Glutamatergic neuron (in vitro differentiated cells): ENCODE measurements around the gene INPP5J. TPM values are rescaled to one million over a fixed set of nuclear protein-coding genes. Genes with fewer than 3 reads are reported as not detected.
"Not testable (repeated sequence)": the region's sequence is repeated elsewhere in the genome, so short reads cannot be mapped to it uniquely, and the experiment has no call there.

ENCODE experiments used
- DNase-seq: peaks from one replicate; pipeline ENCODE4 v3.0.0; 2022
- H3K27ac Mint-ChIP-seq: one replicate; pipeline ENCODE4 v1.8.0; 2020; ENCODE audit warnings: mild to moderate bottlenecking, mixed read lengths, inconsistent platforms; ENCODE audit not compliant: unreplicated experiment
- H3K27me3 Mint-ChIP-seq: one replicate; pipeline ENCODE4 v1.8.0; 2020; ENCODE audit warnings: mild to moderate bottlenecking, moderate library complexity, mixed read lengths, inconsistent platforms; ENCODE audit not compliant: unreplicated experiment
- H3K36me3 Mint-ChIP-seq: one replicate; pipeline ENCODE4 v1.8.0; 2020; ENCODE audit warnings: mild to moderate bottlenecking, mixed read lengths, inconsistent platforms; ENCODE audit not compliant: unreplicated experiment
- H3K4me1 Mint-ChIP-seq: one replicate; pipeline ENCODE4 v1.8.0; 2020; ENCODE audit warnings: mild to moderate bottlenecking, low read depth, mixed read lengths, inconsistent platforms; ENCODE audit not compliant: unreplicated experiment
- H3K4me3 Mint-ChIP-seq: one replicate; pipeline ENCODE4 v1.8.0; 2020; ENCODE audit warnings: mild to moderate bottlenecking, mixed read lengths, inconsistent platforms; ENCODE audit not compliant: unreplicated experiment
- H3K9me3 Mint-ChIP-seq: one replicate; pipeline ENCODE4 v1.8.0; 2020; ENCODE audit warnings: mild to moderate bottlenecking, moderate library complexity, mixed read lengths, inconsistent platforms; ENCODE audit not compliant: unreplicated experiment
- total RNA-seq: library from RNA; stranded (reverse); fragmentation: NEBNext Ultra II Directional; extraction: Animal tissue kit (Norgen Biotek cat#: 25700); gene quantifications from one replicate; pipeline ENCODE4 v1.2.1, GENCODE V29; 2021; ENCODE audit not compliant: unreplicated experiment
- TF ChIP-seq, protein P1 (sequence below): fragments of 200-600 bp; sonication (generic); IDR thresholded peaks from one replicate; pipeline ENCODE4 v1.5.0; 2021; ENCODE audit not compliant: partially characterized antibody, unreplicated experiment

The INPP5J gene
- total RNA-seq, 1 donor from 2014 or later, result 15.4 TPM

DNA sequence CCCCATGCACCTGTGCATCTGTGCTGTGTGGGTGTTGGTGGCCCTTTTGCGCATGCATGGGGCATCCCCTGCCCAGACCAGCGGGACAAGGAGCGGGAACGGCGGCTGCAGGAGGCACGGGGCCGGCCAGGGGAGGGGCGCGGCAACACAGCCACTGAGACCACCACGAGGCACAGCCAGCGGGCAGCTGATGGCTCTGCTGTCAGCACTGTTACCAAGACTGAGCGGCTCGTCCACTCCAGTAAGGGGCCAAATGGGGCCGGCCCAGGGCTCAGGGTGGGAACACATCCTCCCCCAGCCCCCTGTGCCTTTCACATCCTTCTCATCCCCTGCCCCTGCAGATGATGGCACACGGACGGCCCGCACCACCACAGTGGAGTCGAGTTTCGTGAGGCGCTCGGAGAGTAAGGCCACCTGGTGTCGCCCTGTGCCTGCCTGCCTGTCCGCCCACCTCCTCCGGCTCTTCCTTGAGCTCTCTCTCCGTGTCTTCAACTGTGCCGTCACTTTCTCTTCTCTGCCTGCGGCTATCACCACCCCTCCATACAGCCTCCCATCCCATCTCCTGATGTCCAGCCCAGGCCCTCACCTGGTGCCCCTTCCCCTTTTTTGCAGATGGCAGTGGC lies 26.0 kb upstream of the INPP5J start:
- Mint-ChIP-seq H3K36me3 (no peaks in the 10 kb centered on the region), H3K27me3 (peaks cover 6% of the 10 kb centered on the region), H3K4me3 (no peak overlapping the region)

DNA sequence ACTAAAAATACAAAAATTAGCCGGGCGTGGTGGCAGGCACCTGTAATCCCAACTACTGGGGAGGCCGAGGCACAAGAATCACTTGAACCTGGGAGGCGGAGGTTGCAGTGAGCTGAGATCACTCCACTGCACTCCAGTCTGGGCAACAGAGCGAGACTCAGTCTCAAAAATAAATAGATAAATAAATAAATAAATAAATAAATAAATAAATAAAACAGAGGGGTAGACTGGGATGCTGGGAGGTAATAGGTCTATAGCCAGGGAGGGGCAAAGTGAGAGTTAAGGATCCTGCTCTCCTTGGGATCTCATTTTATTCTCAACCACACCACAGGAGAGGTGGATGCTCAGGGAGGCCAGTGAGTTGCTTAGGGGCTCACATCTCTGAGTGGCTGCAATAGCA lies 25.2 kb upstream of the INPP5J start:
- DNase-seq, H3K27me3 Mint-ChIP-seq, H3K4me3 Mint-ChIP-seq, H3K4me1 Mint-ChIP-seq, H3K9me3 Mint-ChIP-seq, H3K36me3 Mint-ChIP-seq, H3K27ac Mint-ChIP-seq: not testable (repeated sequence)

More for the DNA sequence above, 26.0 kb upstream of the INPP5J start:
- TF ChIP-seq, protein P1, sequence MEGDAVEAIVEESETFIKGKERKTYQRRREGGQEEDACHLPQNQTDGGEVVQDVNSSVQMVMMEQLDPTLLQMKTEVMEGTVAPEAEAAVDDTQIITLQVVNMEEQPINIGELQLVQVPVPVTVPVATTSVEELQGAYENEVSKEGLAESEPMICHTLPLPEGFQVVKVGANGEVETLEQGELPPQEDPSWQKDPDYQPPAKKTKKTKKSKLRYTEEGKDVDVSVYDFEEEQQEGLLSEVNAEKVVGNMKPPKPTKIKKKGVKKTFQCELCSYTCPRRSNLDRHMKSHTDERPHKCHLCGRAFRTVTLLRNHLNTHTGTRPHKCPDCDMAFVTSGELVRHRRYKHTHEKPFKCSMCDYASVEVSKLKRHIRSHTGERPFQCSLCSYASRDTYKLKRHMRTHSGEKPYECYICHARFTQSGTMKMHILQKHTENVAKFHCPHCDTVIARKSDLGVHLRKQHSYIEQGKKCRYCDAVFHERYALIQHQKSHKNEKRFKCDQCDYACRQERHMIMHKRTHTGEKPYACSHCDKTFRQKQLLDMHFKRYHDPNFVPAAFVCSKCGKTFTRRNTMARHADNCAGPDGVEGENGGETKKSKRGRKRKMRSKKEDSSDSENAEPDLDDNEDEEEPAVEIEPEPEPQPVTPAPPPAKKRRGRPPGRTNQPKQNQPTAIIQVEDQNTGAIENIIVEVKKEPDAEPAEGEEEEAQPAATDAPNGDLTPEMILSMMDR, result no peak
- peaks cover 7% of the 10 kb centered on the region for H3K9me3 Mint-ChIP-seq
- DNase-seq, result no peak
- H3K27ac Mint-ChIP-seq, result no peak overlapping the region
- no peaks in the 10 kb centered on the region for H3K4me1 Mint-ChIP-seq

DNA sequence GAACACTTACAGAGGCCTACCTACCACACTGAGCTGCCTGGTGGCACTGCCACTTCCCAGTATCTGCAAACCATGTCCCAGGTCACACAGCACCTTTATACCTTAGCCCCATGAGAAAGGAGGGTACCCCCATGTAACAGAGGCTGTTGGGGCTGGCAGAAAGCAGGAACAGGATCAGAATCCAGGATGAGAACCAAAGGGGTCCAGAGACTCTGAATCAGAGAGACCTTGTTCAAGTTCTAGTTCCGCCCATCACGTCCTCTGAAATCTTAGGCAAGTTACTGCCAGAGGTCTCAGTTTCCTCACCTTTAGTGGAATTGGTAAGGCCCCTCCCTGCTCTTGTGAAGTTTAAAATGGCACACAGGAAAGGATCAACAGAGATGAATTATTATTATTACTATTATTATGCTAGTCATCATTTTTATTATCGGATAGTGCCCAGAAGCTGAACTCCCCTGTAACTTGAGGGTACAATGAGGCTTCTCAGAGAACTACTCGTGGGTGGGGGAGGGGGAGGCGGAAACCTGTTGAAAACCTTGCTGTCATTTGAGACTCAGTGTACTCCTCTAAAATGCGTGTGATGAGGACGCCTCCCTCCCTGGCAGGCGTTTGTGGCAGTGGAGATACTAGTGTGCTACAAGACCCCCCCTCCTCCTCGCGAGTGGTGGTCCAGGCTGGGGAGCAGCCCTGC lies 24.7 kb upstream of the INPP5J start:
- Mint-ChIP-seq H3K36me3 (no peaks in the 10 kb centered on the region), H3K9me3 (peaks cover 7% of the 10 kb centered on the region), H3K27ac (no peak overlapping the region), H3K27me3 (peaks cover 6% of the 10 kb centered on the region), H3K4me3 (no peak overlapping the region), H3K4me1 (no peaks in the 10 kb centered on the region)
- DNase-seq, result no peak
- TF ChIP-seq, protein P1, result no peak

DNA sequence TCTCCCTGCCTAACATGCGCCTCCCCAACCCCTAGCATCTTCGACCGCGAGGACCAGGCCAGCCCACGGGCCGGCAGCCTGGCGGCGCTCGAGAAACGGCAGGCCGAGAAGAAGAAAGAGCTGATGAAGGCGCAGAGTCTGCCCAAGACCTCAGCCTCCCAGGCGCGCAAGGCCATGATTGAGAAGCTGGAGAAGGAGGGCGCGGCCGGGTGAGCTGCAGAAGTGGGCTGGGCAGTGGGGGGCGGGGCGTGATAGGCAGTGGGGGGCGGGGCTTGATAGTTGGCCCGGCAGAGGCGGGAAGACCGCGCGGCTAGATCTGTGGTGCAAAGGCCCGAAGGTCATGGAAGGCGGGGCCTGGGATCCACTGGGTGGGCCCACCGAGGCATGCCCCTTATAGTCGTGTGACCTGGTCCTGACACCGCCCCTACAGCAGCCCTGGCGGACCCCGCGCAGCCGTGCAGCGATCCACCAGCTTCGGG lies 24.1 kb upstream of the INPP5J start:
- Mint-ChIP-seq H3K4me3 (no peak overlapping the region), H3K27ac (no peak overlapping the region), H3K4me1 (no peaks in the 10 kb centered on the region), H3K9me3 (peaks cover 7% of the 10 kb centered on the region), H3K27me3 (peaks cover 6% of the 10 kb centered on the region), H3K36me3 (no peaks in the 10 kb centered on the region)
- DNase-seq, result peak; percentile 62
- TF ChIP-seq, protein P1, result no peak

DNA sequence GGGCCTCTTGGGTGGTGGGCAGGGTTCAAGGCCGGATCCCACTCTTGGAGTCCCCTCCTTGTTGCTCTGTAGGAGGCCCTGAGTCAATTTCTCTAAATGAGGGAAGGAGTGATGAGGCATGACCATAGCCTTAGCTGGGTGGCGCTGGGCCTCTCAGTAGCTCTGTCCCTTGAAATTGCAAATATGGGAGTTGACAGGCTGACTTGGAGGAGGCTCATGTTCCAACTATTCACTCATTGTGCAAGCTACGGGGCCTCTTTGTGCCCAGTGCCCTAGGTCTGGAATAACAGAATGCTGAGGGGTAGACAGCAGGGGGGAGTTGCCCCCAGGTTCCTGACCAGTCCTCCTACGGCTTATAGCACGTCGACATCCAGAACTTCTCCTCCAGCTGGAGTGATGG lies 23.4 kb upstream of the INPP5J start:
- no peaks in the 10 kb centered on the region for H3K4me1 Mint-ChIP-seq
- TF ChIP-seq, protein P1, result no peak
- no peak overlapping the region for H3K27ac Mint-ChIP-seq
- no peaks in the 10 kb centered on the region for H3K36me3 Mint-ChIP-seq
- H3K27me3 Mint-ChIP-seq, result peaks cover 6% of the 10 kb centered on the region
- H3K9me3 Mint-ChIP-seq, result peaks cover 7% of the 10 kb centered on the region
- DNase-seq, result no peak
- no peak overlapping the region for H3K4me3 Mint-ChIP-seq
